Right lobe of liver (tissue), 6 donors: ENCODE results near the gene TRAK1. TPM values are rescaled to one million over a fixed set of nuclear protein-coding genes. Genes with fewer than 3 reads are reported as not detected.

Source experiments
- ATAC-seq, 4 donors: fragments of 200-7000 bp; cut with Tn5 transposase; one replicate each; pipeline ENCODE4 v1.9.1; 2020; ENCODE audit warnings: mild to moderate bottlenecking in 4 of 4, moderate library complexity in 4 of 4
- DNase-seq, 3 donors: peaks; one replicate each; pipeline ENCODE4 v3.0.0-alpha.2; 2020
- H3K27ac ChIP-seq, 3 donors: fragments of 200-600 bp; one replicate each; pipeline ENCODE4 v1.8.0; 2022
- H3K27me3 ChIP-seq, 2 donors: fragments of 200-600 bp; one replicate each; pipeline ENCODE4 v1.8.0; 2022
- H3K36me3 ChIP-seq, 4 donors: fragments of 200-600 bp; sonication (generic) in 1 of 4; one replicate each; pipeline versions ENCODE4 v1.5.1 to v1.8.0; 2017 to 2022; ENCODE audit warnings: control low read depth in 1 of 4
- H3K4me1 ChIP-seq, 4 donors: fragments of 200-600 bp; sonication (generic) in 1 of 4; one replicate each; pipeline versions ENCODE4 v1.5.1 to v1.8.0; 2017 to 2022; ENCODE audit warnings: control low read depth in 1 of 4
- H3K4me3 ChIP-seq, 3 donors: fragments of 200-600 bp; one replicate each; pipeline ENCODE4 v1.8.0; 2022
- H3K9me3 ChIP-seq, 4 donors: fragments of 200-600 bp; sonication (generic) in 1 of 4; one replicate each; pipeline versions ENCODE4 v1.5.1 to v1.8.0; 2017 to 2022; ENCODE audit warnings: control low read depth in 1 of 4
- POLR2A ChIP-seq: fragments of 450-650 bp; IDR thresholded peaks from one replicate; pipeline ENCODE4 v1.6.1; 2017; ENCODE audit warnings: antibody characterized with exemption, mild to moderate bottlenecking
- WGBS: methylation state at CpG from one replicate; pipeline ENCODE4 v1.1.6; 2018; ENCODE audit warnings: low coverage, low lambda C conversion rate; ENCODE audit not compliant: insufficient coverage; ENCODE audit errors: missing lambda C conversion rate; 5-methylcytosine and 5-hydroxymethylcytosine counted together
- intact Hi-C, 2 donors: fragments of 100-400 bp; cut with DNase I; formaldehyde crosslinking; loops; one replicate each; pipeline versions ENCODE4 v1.11.2 to v1.14.1; 2022
- total RNA-seq, 6 experiments: library from RNA; depleted of rRNA in 2 of 6; stranded (reverse); fragments of >200 nt in 2 of 6; fragmentation: NEBNext Ultra II Directional in 3 of 6; extraction: Animal tissue kit (Norgen Biotek cat#: 25700) in 3 of 6; gene quantifications; one replicate each; pipeline versions ENCODE4 v1.1.0 to v1.2.4, GENCODE V29; 2016 to 2023
- TF ChIP-seq, protein P1 (sequence below), 4 donors: fragments of 200-600 bp in 3 of 4; fragments of 450-650 bp in 1 of 4; IDR thresholded peaks; one replicate each; pipeline versions ENCODE4 v1.5.1 to v1.8.0; 2016 to 2022; ENCODE audit warnings: antibody characterized with exemption in 4 of 4, mild to moderate bottlenecking in 2 of 4
- donor health status: DM: no; HTN: yes; CAD: no.
- donor health status: DM: no; HTN: no; CAD: no.
- donor health status: DM: no; HTN: no; CAD: no.
- donor health status: DM: no; HTN: yes; CAD: no.
- donor health status: DM: no; HTN: yes; CAD: no.

Gene TRAK1
- total RNA-seq, 6 experiments from 2014 or later = 9.5 to 16.4 (median 12.2) TPM

DNA sequence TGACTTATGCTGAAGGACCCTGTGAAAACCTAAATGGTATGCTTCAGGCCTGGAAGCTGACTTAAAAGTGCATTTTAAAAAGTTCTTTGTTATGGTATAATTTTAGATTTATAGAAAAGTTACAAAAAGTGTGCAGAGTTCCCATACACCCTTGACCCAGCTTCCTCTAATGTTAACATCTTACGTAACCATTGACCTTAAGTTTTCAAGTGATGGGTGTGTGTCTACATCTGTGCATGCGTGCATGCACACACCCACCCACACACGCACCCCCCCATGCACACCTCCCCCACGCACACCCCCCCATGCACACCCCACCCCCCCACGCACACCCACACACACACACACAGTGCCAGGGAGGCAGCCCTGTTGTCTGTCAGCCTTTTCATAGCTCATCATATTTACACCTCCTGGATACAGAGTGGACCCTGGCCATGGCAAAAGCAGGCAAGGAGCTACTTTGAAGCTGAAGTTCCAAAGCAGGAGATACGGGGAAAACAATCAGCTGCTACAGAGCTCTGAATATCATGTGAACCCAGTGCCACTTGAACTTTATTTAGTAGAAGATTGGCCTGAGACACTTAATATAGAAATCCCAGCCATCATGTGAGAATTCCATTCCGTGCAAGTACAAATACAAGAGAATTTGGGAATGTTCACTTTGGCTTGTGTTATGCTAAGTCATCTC lies 30.0 kb upstream of the TRAK1 start:
- Histone ChIP-seq H3K27me3 (no peaks in the 10 kb centered on the region), H3K4me1 (peaks cover 0 to 2% (median 0%) of the 10 kb centered on the region in 4 donors), H3K4me3 (no peak overlapping the region), H3K36me3 (no peaks in the 10 kb centered on the region), H3K27ac (peak overlapping the region in 2 of 3 donors; percentile 17 to 20), H3K9me3 (no peaks in the 10 kb centered on the region)
- TF ChIP-seq, protein P1, sequence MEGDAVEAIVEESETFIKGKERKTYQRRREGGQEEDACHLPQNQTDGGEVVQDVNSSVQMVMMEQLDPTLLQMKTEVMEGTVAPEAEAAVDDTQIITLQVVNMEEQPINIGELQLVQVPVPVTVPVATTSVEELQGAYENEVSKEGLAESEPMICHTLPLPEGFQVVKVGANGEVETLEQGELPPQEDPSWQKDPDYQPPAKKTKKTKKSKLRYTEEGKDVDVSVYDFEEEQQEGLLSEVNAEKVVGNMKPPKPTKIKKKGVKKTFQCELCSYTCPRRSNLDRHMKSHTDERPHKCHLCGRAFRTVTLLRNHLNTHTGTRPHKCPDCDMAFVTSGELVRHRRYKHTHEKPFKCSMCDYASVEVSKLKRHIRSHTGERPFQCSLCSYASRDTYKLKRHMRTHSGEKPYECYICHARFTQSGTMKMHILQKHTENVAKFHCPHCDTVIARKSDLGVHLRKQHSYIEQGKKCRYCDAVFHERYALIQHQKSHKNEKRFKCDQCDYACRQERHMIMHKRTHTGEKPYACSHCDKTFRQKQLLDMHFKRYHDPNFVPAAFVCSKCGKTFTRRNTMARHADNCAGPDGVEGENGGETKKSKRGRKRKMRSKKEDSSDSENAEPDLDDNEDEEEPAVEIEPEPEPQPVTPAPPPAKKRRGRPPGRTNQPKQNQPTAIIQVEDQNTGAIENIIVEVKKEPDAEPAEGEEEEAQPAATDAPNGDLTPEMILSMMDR (IDR thresholded peaks at IDR 0.05) = no peak
- TF ChIP-seq POLR2A = no peak
- no peak for DNase-seq
- intact Hi-C loops = no loop called here
- WGBS = 27% methylated on average over 7 of the region's 7 CpGs
- peak in 1 of 4 donors; percentile 28 for ATAC-seq

DNA sequence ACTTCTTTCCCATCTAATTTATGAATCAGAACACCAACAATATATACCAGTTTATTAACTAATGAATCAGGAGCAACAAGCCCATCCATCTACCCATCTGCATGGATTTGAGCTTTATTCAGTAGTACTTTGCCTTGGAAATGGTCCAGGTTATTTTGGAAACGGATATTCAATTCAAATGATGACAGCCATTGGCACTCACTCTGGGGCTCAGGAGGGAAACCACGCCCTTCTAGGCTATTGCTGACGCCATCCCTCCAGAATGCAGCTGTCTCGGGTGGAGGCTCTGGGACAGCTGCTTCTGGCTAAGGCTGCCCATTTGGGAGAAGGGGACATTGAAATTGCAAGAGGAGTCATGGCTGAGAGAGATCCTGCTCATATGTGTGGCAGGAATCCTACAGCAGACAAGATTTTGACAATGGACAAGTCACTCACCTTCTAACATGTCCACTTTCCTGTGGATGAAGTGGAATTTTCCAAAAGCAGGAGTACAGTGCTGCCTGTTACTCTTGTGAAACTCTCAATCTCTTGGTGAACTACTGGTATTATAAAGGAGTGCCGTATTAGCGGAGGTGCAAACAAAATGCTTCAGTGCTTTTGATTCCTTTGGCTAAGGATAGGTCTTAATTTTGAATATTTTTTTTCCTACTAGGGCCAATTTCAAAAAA lies 29.3 kb upstream of the TRAK1 start:
- H3K4me1 ChIP-seq = peaks cover 0 to 3% (median 0%) of the 10 kb centered on the region in 4 donors
- DNase-seq = peak in 1 of 3 donors; percentile 39
- whole genome bisulfite sequencing = 48% methylated on average over 3 of the region's 6 CpGs

DNA sequence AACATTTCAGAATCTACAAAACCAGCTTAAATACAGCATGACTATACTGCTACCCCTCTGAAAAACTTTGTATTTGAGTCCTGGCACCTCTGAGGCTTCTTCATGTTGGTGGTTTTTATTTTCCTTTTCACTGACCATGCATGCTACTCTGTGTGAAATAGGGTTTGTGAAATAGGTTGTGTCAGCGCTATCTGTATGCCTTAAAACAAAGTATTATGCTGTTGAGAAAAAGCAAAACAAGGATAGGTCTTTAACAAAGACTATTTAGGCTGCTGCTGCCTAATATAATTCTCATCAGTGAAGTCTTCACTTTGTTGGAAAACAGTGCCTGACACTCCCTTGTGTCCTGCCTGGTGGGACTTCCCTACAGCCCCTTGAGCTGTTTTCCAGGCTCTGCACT lies 28.7 kb upstream of the TRAK1 start:
- Histone ChIP-seq H3K36me3 (no peaks in the 10 kb centered on the region), H3K9me3 (no peaks in the 10 kb centered on the region), H3K27me3 (no peaks in the 10 kb centered on the region), H3K27ac (peak overlapping the region in 2 of 3 donors; percentile 7 to 20), H3K4me1 (peaks cover 0 to 3% (median 0%) of the 10 kb centered on the region in 4 donors), H3K4me3 (no peak overlapping the region)
- no peak for DNase-seq
- TF ChIP-seq POLR2A = no peak
- TF ChIP-seq, protein P1 (IDR thresholded peaks at IDR 0.05) = no peak
- ATAC-seq = no peak
- 100% methylated on average over 1 of the region's 1 CpG for WGBS
- intact Hi-C loops = no loop called here

More for the DNA sequence above, 29.3 kb upstream of the TRAK1 start:
- Histone ChIP-seq H3K27ac (peak overlapping the region in 2 of 3 donors; percentile 17 to 20), H3K27me3 (no peaks in the 10 kb centered on the region), H3K9me3 (no peaks in the 10 kb centered on the region), H3K36me3 (no peaks in the 10 kb centered on the region), H3K4me3 (no peak overlapping the region)
- ATAC-seq = peak; percentile 68 to 77 (median 72)
- intact Hi-C loops = no loop called here
- TF ChIP-seq, protein P1 (IDR thresholded peaks at IDR 0.05) = no peak
- no peak for TF ChIP-seq POLR2A

DNA sequence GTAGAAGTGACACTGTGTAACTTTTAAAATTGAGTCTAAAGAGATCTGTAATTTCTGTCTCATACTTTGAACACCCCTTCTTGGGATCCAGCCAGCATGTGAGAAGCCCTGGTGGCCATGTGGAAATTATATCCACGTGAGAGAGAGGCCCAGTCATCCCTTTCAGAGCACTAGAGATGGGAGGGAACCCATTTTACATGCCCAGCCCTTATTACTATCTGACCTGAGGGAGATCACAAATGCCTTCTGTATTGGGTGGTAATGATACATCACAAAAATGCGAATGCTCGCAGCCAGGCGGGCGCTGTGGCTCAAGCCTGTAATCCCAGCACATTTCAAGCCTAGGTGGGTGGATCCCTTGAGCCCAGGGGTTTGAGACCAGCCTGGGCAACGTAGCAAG lies 27.3 kb upstream of the TRAK1 start:
- Histone ChIP-seq H3K9me3 (no peaks in the 10 kb centered on the region), H3K27ac (no peak overlapping the region), H3K4me1 (peaks cover 0 to 8% (median 0%) of the 10 kb centered on the region in 4 donors), H3K36me3 (no peaks in the 10 kb centered on the region), H3K27me3 (no peaks in the 10 kb centered on the region), H3K4me3 (no peak overlapping the region)
- ATAC-seq (no peak), DNase-seq (no peak)
- intact Hi-C loops = no loop called here
- TF ChIP-seq, protein P1 (IDR thresholded peaks at IDR 0.05) = no peak
- no peak for TF ChIP-seq POLR2A
- 90% methylated on average over 6 of the region's 6 CpGs for WGBS
